ENCODE data around the gene SYDE1.

DNA sequence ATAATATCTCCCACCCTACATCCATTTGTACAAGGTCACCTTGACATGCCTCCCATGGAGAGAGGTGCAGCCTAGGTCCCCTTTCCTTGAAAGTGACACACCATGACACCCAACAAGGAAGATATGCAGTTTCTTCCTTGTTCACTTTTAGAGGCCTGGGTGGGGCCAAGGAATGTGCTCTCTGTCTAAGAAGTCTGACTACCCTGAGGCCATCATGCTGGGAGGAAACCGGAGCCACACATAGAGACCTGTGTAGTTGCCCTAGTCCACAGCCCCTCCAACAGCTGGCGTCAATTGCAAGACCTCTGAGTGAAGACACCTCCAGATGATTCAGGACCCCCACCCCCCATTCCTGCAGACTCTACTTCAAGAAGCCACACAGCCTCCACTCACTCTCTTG lies 11.0 kb downstream of the SYDE1 start:
- no peak for TF ChIP-seq CTCF (conservative IDR thresholded peaks at IDR 0.05 in 1 of 2, IDR thresholded peaks at IDR 0.05 in 1 of 2; ENCODE audit: extremely low read depth in 1 of 2, insufficient read depth in 1 of 2, low read depth in 1 of 2, low read length in 2 of 2)
- TF ChIP-seq EZH2 (IDR thresholded peaks at IDR 0.05; ENCODE audit: borderline replicate concordance, low read length) = no peak

All from mammary epithelial cell (primary cell).